GM19025 (cell line): Measurements from ENCODE around the gene P2RY12.
"Not testable (repeated sequence)": the region's sequence is repeated elsewhere in the genome, so short reads cannot be mapped to it uniquely, and the experiment has no call there.

ENCODE experiments used
- ATAC-seq: cut with Tn5 transposase; IDR thresholded peaks from one replicate; pipeline ENCODE4 v1.9.1; 2021; ENCODE audit warnings: mild to moderate bottlenecking, low read depth, moderate library complexity; ENCODE audit not compliant: unreplicated experiment

P2RY12 gene

GRCh38 chr3:151393941-151394340 is 9.4 kb upstream of the P2RY12 start:
- no peak for ATAC-seq

GRCh38 chr3:151393146-151393830 is 8.7 kb upstream of the P2RY12 start:
- ATAC-seq: no peak

- ATAC-seq: not testable (repeated sequence)
Measured at GRCh38 chr3:151392191-151392590, 7.6 kb upstream of the P2RY12 start.

GRCh38 chr3:151391720-151392119 is 7.2 kb upstream of the P2RY12 start:
- no peak for ATAC-seq

- ATAC-seq: no peak
Measured at GRCh38 chr3:151387842-151388241, 3.3 kb upstream of the P2RY12 start.

GRCh38 chr3:151387432-151387831 is 2.9 kb upstream of the P2RY12 start:
- no peak for ATAC-seq

GRCh38 chr3:151386056-151386455 is 1.5 kb upstream of the P2RY12 start:
- ATAC-seq: no peak

GRCh38 chr3:151383956-151384355 is 597 bp downstream of the P2RY12 start:
- peak; percentile 43 for ATAC-seq

- no peak for ATAC-seq
Measured at GRCh38 chr3:151383111-151383510, 1.4 kb downstream of the P2RY12 start.

- ATAC-seq: no peak
Measured at GRCh38 chr3:151382671-151383070, 1.9 kb downstream of the P2RY12 start.

- ATAC-seq: no peak
Measured at GRCh38 chr3:151379083-151379734, 5.3 kb downstream of the P2RY12 start.

- ATAC-seq: peak; percentile 54
Measured at GRCh38 chr3:151377768-151378385, 6.7 kb downstream of the P2RY12 start.

- ATAC-seq: no peak
Measured at GRCh38 chr3:151372063-151372820, 12.3 kb downstream of the P2RY12 start.

- no peak for ATAC-seq
Measured at GRCh38 chr3:151371526-151371925, 13.0 kb downstream of the P2RY12 start.

GRCh38 chr3:151367448-151367847 is 17.1 kb downstream of the P2RY12 start:
- ATAC-seq: no peak

- ATAC-seq: no peak
Measured at GRCh38 chr3:151366993-151367392, 17.6 kb downstream of the P2RY12 start.

GRCh38 chr3:151362751-151363174 is 21.8 kb downstream of the P2RY12 start:
- no peak for ATAC-seq

GRCh38 chr3:151357463-151357850 is 27.1 kb downstream of the P2RY12 start:
- ATAC-seq: no peak

GRCh38 chr3:151356794-151357462 is 27.6 kb downstream of the P2RY12 start:
- ATAC-seq: no peak

GRCh38 chr3:151351648-151352047 is 32.9 kb downstream of the P2RY12 start:
- ATAC-seq: no peak
